DOHH2 (cell line): ENCODE data around the gene PPP1R8.

Experiments
- CTCF ChIP-seq: fragments of 200-600 bp; sonication (generic); IDR thresholded peaks from one replicate; pipeline ENCODE4 v1.5.1; 2014; ENCODE audit warnings: antibody characterized with exemption, mild to moderate bottlenecking, low read depth, low read length; ENCODE audit not compliant: poor library complexity, severe bottlenecking
- EZH2phosphoT487 ChIP-seq: fragments of 200-600 bp; sonication (generic); IDR thresholded peaks from 2 replicates; pipeline ENCODE4 v1.6.1; 2017; ENCODE audit warnings: borderline replicate concordance, mild to moderate bottlenecking, antibody characterized with exemption, low read length, moderate library complexity, mixed read lengths

- TF ChIP-seq CTCF (no peak), EZH2phosphoT487 (no peak)
Observed at GRCh38 chr1:27885621-27886352, 55.2 kb downstream of the PPP1R8 start.
